CD4-positive, alpha-beta memory T cell (primary cell): ENCODE results near the gene FUCA1. TPM values are rescaled to one million over a fixed set of nuclear protein-coding genes. Genes with fewer than 3 reads are reported as not detected.

ENCODE experiments used
- CTCF ChIA-PET: fragments of 350-600 bp; sonication (Branson Sonifier 250); formaldehyde crosslinking; loops from one replicate; lab custom pipeline; 2021; ENCODE audit warnings: inconsistent platforms; ENCODE audit not compliant: partially characterized antibody; lab: Charles Lee
- POLR2A ChIA-PET: fragments of 350-600 bp; sonication (Branson Sonifier 250); formaldehyde crosslinking; loops from one replicate; lab custom pipeline; 2021; ENCODE audit not compliant: partially characterized antibody; lab: Charles Lee
- DNase-seq, 5 donors: peaks; one replicate each; pipeline versions ENCODE4 v3.0.0 to v3.0.0-alpha.2; 2020 to 2022; ENCODE audit warnings: mixed read lengths in 1 of 5
- H3K27ac ChIP-seq: one replicate; pipeline ENCODE4 v1.7.0; 2013; ENCODE audit warnings: low read depth, low read length
- H3K27me3 ChIP-seq: 2 replicates; pipeline ENCODE4 v1.7.0; 2013; ENCODE audit warnings: mild to moderate bottlenecking, low read length, moderate library complexity; ENCODE audit not compliant: insufficient read depth
- H3K36me3 ChIP-seq: 2 replicates; pipeline ENCODE4 v1.7.0; 2013; ENCODE audit warnings: mild to moderate bottlenecking, low read length, moderate library complexity; ENCODE audit not compliant: insufficient read depth
- H3K4me1 ChIP-seq: 2 replicates; pipeline ENCODE4 v1.7.0; 2013; ENCODE audit warnings: mild to moderate bottlenecking, low read length, moderate library complexity; ENCODE audit not compliant: insufficient read depth
- H3K4me3 ChIP-seq, 2 donors: one replicate each; pipeline ENCODE4 v1.7.0; 2013; ENCODE audit warnings: low read length in 2 of 2, mild to moderate bottlenecking in 1 of 2
- H3K9me3 ChIP-seq, 2 donors: one replicate each; pipeline ENCODE4 v1.7.0; 2013; ENCODE audit warnings: low read length in 2 of 2, control low read depth in 1 of 2; ENCODE audit not compliant: control insufficient read depth in 1 of 2
- H3K27ac Mint-ChIP-seq, 7 donors: one replicate each; pipeline ENCODE4 v1.8.0; 2020 to 2021; ENCODE audit warnings: mixed read lengths in 7 of 7, mild to moderate bottlenecking in 6 of 7, inconsistent platforms in 3 of 7, moderate library complexity in 3 of 7
- H3K27me3 Mint-ChIP-seq, 2 donors: one replicate each; pipeline ENCODE4 v1.8.0; 2020 to 2021; ENCODE audit warnings: mixed read lengths in 2 of 2
- H3K36me3 Mint-ChIP-seq, 2 donors: one replicate each; pipeline ENCODE4 v1.8.0; 2020 to 2021; ENCODE audit warnings: mixed read lengths in 2 of 2, inconsistent platforms in 1 of 2, mild to moderate bottlenecking in 1 of 2
- H3K4me1 Mint-ChIP-seq, 4 donors: one replicate each; pipeline ENCODE4 v1.8.0; 2020 to 2021; ENCODE audit warnings: mixed read lengths in 4 of 4, mild to moderate bottlenecking in 1 of 4
- H3K4me3 Mint-ChIP-seq, 8 donors: one replicate each; pipeline ENCODE4 v1.8.0; 2020 to 2021; ENCODE audit warnings: mixed read lengths in 8 of 8, mild to moderate bottlenecking in 7 of 8, moderate library complexity in 6 of 8, inconsistent platforms in 3 of 8
- H3K9me3 Mint-ChIP-seq, 8 donors: one replicate each; pipeline ENCODE4 v1.8.0; 2020 to 2021; ENCODE audit warnings: mixed read lengths in 8 of 8, mild to moderate bottlenecking in 5 of 8, inconsistent platforms in 3 of 8, moderate library complexity in 1 of 8
- intact Hi-C: fragments of 100-400 bp; cut with micrococcal nuclease; formaldehyde crosslinking; loops from one replicate; pipeline ENCODE4 v1.15.1; 2023
- polyA plus RNA-seq, 2 donors: library from polyadenylated mRNA; unstranded; fragments of 300-500 nt; fragmentation: Illumina TruSeq; gene quantifications; one replicate each; pipeline ENCODE4 v1.2.3, GENCODE V29; 2021
- total RNA-seq, 2 experiments: library from RNA; stranded (reverse); gene quantifications; one replicate each; pipeline ENCODE4 v1.2.3, GENCODE V29; 2021

FUCA1 gene
- total and polyA plus RNA-seq, 4 experiments from 2014 or later, result 15.8 to 35.0 (median 25.0) TPM

DNA sequence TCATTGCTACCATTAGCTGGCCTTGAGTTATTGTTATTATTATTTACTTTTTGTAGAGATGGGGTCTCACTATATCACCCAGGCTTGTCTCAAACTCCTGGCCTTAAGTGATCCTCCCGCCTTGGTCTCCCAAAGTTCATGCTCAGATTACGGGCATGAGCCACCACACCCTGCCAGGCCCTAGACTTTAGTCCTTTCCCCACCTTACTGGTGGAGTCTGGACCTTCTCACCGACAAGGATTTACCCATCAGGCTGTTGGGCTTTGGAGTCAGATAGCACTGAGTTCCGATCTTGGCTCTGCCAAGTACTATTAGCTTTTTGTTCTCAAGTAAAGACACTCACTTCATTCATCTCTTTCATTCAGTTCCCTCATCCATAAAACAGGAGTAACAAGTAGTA, 27.9 kb upstream of the FUCA1 start:
- no peak overlapping the region for H3K4me3 Mint-ChIP-seq
- POLR2A ChIA-PET, result interaction anchor here (0.7 kb wide), 1 partner anchor 71 kb away, joined by 3 read pairs; the partner anchor contains the start of gene HMGCL

GRCh38 chr1:23895082-23895481, 27.0 kb upstream of the FUCA1 start:
- intact Hi-C loops, result no loop called here
- Mint-ChIP-seq H3K27me3 (peaks cover 0 to 1% of the 10 kb centered on the region in 2 donors), H3K4me3 (no peak overlapping the region), H3K9me3 (no peaks in the 10 kb centered on the region), H3K27ac (no peak overlapping the region), H3K4me1 (peaks cover 7 to 17% (median 12%) of the 10 kb centered on the region in 4 donors), H3K36me3 (no peaks in the 10 kb centered on the region)
- Histone ChIP-seq H3K9me3 (no peaks in the 10 kb centered on the region), H3K27me3 (no peaks in the 10 kb centered on the region), H3K4me3 (no peak overlapping the region), H3K36me3 (no peaks in the 10 kb centered on the region), H3K27ac (no peak overlapping the region), H3K4me1 (no peaks in the 10 kb centered on the region)
- no peak for DNase-seq
- ChIA-PET POLR2A (no interaction called here), CTCF (no interaction called here)

More for the DNA sequence above, 27.9 kb upstream of the FUCA1 start:
- H3K4me3 ChIP-seq, result no peak overlapping the region
- H3K4me1 Mint-ChIP-seq, result peaks cover 7 to 17% (median 12%) of the 10 kb centered on the region in 4 donors
- DNase-seq, result no peak
- CTCF ChIA-PET, result interaction anchor here (1.3 kb wide), 1 partner anchor 124 kb away, joined by 3 read pairs; no protein-coding TSS in a partner anchor
- H3K27me3 Mint-ChIP-seq, result peaks cover 3 to 4% of the 10 kb centered on the region in 2 donors
- H3K27me3 ChIP-seq, result no peaks in the 10 kb centered on the region
- intact Hi-C loops, result no loop called here
- H3K4me1 ChIP-seq, result no peaks in the 10 kb centered on the region
- no peaks in the 10 kb centered on the region for H3K36me3 ChIP-seq
- peak overlapping the region in 1 of 7 donors; percentile 14 for H3K27ac Mint-ChIP-seq
- H3K27ac ChIP-seq, result no peak overlapping the region
- no peaks in the 10 kb centered on the region for H3K9me3 Mint-ChIP-seq
- H3K9me3 ChIP-seq, result no peaks in the 10 kb centered on the region
- H3K36me3 Mint-ChIP-seq, result no peaks in the 10 kb centered on the region

- H3K4me1 Mint-ChIP-seq, result no peaks in the 10 kb centered on the region
- Histone ChIP-seq H3K27me3 (no peaks in the 10 kb centered on the region), H3K4me1 (no peaks in the 10 kb centered on the region), H3K27ac (no peak overlapping the region), H3K9me3 (no peaks in the 10 kb centered on the region), H3K4me3 (no peak overlapping the region), H3K36me3 (no peaks in the 10 kb centered on the region)
- H3K9me3 Mint-ChIP-seq, result no peaks in the 10 kb centered on the region
- H3K36me3 Mint-ChIP-seq, result no peaks in the 10 kb centered on the region
- ChIA-PET POLR2A (no interaction called here), CTCF (no interaction called here)
- no peak overlapping the region for H3K4me3 Mint-ChIP-seq
- no peak overlapping the region for H3K27ac Mint-ChIP-seq
- no peak for DNase-seq
- H3K27me3 Mint-ChIP-seq, result no peaks in the 10 kb centered on the region
- intact Hi-C loops, result no loop called here
Measured at GRCh38 chr1:23889074-23889473, 21.0 kb upstream of the FUCA1 start.

GRCh38 chr1:23885222-23885621, 17.1 kb upstream of the FUCA1 start:
- H3K4me1 ChIP-seq, result no peaks in the 10 kb centered on the region
- H3K9me3 ChIP-seq, result no peaks in the 10 kb centered on the region
- no peak overlapping the region for H3K27ac ChIP-seq
- H3K27ac Mint-ChIP-seq, result no peak overlapping the region
- ChIA-PET CTCF (no interaction called here), POLR2A (no interaction called here)
- peaks cover 0 to 1% (median 0%) of the 10 kb centered on the region in 8 donors for H3K9me3 Mint-ChIP-seq
- H3K27me3 ChIP-seq, result no peaks in the 10 kb centered on the region
- H3K4me1 Mint-ChIP-seq, result no peaks in the 10 kb centered on the region
- DNase-seq, result no peak
- H3K4me3 ChIP-seq, result no peak overlapping the region
- no peaks in the 10 kb centered on the region for H3K27me3 Mint-ChIP-seq
- no peaks in the 10 kb centered on the region for H3K36me3 ChIP-seq
- no peaks in the 10 kb centered on the region for H3K36me3 Mint-ChIP-seq
- no peak overlapping the region for H3K4me3 Mint-ChIP-seq
- intact Hi-C loops, result no loop called here

- peaks cover 0 to 22% (median 19%) of the 10 kb centered on the region in 8 donors for H3K9me3 Mint-ChIP-seq
Measured at GRCh38 chr1:23882746-23883145, 14.7 kb upstream of the FUCA1 start.

DNA sequence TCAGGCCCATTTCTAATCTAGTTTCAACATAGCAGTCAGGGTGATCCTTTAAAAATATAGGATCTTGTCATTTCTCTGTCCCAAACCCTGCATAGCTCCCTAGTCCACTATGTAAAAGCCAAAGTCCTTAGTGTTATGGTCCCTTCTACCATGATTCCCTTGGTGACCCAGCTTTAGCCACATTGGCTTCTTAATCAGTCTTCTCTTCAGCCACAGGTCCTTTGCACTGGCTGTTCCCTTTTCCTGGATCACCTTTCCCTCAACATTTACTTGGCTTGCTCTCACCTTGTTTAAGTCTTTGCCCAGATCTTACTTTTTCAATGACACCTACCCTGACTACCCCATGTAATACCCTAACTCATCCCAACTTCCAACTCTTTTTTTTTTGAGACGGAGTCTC, 11.7 kb upstream of the FUCA1 start:
- Mint-ChIP-seq H3K4me3 (no peak overlapping the region), H3K9me3 (peaks cover 0 to 38% (median 27%) of the 10 kb centered on the region in 8 donors), H3K27ac (no peak overlapping the region), H3K4me1 (no peaks in the 10 kb centered on the region), H3K27me3 (peaks cover 0 to 2% of the 10 kb centered on the region in 2 donors), H3K36me3 (peaks cover 6 to 15% of the 10 kb centered on the region in 2 donors)
- Histone ChIP-seq H3K27ac (no peak overlapping the region), H3K27me3 (no peaks in the 10 kb centered on the region), H3K9me3 (peaks cover 0 to 17% of the 10 kb centered on the region in 2 donors), H3K36me3 (no peaks in the 10 kb centered on the region), H3K4me1 (no peaks in the 10 kb centered on the region), H3K4me3 (no peak overlapping the region)
- CTCF ChIA-PET, result interaction anchor here (1.0 kb wide), 1 partner anchor 69 kb away, joined by 4 read pairs; no protein-coding TSS in a partner anchor
- intact Hi-C loops, result no loop called here
- POLR2A ChIA-PET, result no interaction called here
- DNase-seq, result no peak

More at GRCh38 chr1:23882746-23883145, 14.7 kb upstream of the FUCA1 start:
- Histone ChIP-seq H3K36me3 (no peaks in the 10 kb centered on the region), H3K27ac (no peak overlapping the region), H3K4me1 (no peaks in the 10 kb centered on the region), H3K9me3 (peaks cover 0 to 17% of the 10 kb centered on the region in 2 donors), H3K27me3 (no peaks in the 10 kb centered on the region), H3K4me3 (no peak overlapping the region)
- peaks cover 2 to 7% of the 10 kb centered on the region in 2 donors for H3K36me3 Mint-ChIP-seq
- DNase-seq, result no peak
- H3K27ac Mint-ChIP-seq, result no peak overlapping the region
- CTCF ChIA-PET, result interaction anchor here (1.1 kb wide), 1 partner anchor 72 kb away, joined by 3 read pairs; no protein-coding TSS in a partner anchor
- no peak overlapping the region for H3K4me3 Mint-ChIP-seq
- no peaks in the 10 kb centered on the region for H3K27me3 Mint-ChIP-seq
- no peaks in the 10 kb centered on the region for H3K4me1 Mint-ChIP-seq
- intact Hi-C loops, result no loop called here
- POLR2A ChIA-PET, result interaction anchor here (0.7 kb wide), 1 partner anchor 111 kb away, joined by 3 read pairs; no protein-coding TSS in a partner anchor

DNA sequence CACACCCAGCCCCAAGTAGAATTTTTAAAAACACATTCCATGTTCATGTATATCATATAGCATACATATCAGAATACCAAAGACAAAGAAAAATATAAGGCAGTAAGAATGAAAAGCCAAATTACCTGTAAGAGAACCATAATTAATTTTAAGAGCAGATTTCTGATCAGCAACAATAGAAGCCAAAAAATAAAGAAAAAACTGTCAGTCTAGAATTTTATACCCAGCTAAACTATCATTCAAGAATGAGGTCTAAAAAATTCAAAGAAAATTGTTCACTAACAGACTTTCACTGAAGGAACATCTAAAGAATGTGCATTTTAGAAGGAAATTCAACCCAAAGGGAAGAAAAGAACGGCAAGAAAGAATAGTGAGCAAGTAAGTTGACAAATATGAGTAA, 10.6 kb upstream of the FUCA1 start:
- no peak overlapping the region for H3K27ac Mint-ChIP-seq
- intact Hi-C loops, result no loop called here
- Histone ChIP-seq H3K27me3 (no peaks in the 10 kb centered on the region), H3K4me3 (no peak overlapping the region), H3K27ac (no peak overlapping the region), H3K4me1 (no peaks in the 10 kb centered on the region), H3K36me3 (no peaks in the 10 kb centered on the region), H3K9me3 (peaks cover 0 to 17% of the 10 kb centered on the region in 2 donors)
- peaks cover 0 to 2% of the 10 kb centered on the region in 2 donors for H3K27me3 Mint-ChIP-seq
- H3K4me3 Mint-ChIP-seq, result no peak overlapping the region
- DNase-seq, result no peak
- H3K4me1 Mint-ChIP-seq, result no peaks in the 10 kb centered on the region
- CTCF ChIA-PET, result interaction anchor here (1.9 kb wide), 1 partner anchor 10 kb away, joined by 4 read pairs; no protein-coding TSS in a partner anchor
- peaks cover 6 to 15% of the 10 kb centered on the region in 2 donors for H3K36me3 Mint-ChIP-seq
- POLR2A ChIA-PET, result no interaction called here
- H3K9me3 Mint-ChIP-seq, result peaks cover 0 to 38% (median 27%) of the 10 kb centered on the region in 8 donors
